ENCODE data around the gene DISC1.

The DISC1 gene

DNA sequence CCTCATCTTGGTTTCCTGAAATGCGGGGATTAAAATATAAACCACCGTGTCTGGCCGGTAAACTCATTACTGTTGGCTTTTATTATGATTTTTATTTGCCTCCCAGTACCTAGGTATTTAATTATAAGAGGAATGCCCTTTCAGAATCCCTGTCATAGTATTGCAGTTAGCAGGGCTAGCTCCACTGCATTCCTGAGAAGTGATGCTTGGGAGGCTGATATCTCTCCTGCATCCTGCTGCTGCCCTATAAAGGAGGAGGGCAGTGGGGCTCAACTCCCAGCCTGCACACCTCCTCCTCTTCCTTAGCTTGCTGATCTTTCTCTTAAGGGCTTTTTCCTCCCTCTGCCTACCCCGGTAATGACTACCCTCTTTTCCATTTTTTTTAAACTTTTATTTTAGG, 19.9 kb upstream of the DISC1 start:
- Mint-ChIP-seq H3K4me3 (no peak overlapping the region), H3K9me3 (peaks cover 12% of the 10 kb centered on the region), H3K36me3 (ENCODE audit: low read depth) (no peaks in the 10 kb centered on the region), H3K27me3 (ENCODE audit: low read depth) (peaks cover 24% of the 10 kb centered on the region), H3K4me1 (peaks cover 17% of the 10 kb centered on the region), H3K27ac (no peak overlapping the region)
- TF ChIP-seq, protein P1, sequence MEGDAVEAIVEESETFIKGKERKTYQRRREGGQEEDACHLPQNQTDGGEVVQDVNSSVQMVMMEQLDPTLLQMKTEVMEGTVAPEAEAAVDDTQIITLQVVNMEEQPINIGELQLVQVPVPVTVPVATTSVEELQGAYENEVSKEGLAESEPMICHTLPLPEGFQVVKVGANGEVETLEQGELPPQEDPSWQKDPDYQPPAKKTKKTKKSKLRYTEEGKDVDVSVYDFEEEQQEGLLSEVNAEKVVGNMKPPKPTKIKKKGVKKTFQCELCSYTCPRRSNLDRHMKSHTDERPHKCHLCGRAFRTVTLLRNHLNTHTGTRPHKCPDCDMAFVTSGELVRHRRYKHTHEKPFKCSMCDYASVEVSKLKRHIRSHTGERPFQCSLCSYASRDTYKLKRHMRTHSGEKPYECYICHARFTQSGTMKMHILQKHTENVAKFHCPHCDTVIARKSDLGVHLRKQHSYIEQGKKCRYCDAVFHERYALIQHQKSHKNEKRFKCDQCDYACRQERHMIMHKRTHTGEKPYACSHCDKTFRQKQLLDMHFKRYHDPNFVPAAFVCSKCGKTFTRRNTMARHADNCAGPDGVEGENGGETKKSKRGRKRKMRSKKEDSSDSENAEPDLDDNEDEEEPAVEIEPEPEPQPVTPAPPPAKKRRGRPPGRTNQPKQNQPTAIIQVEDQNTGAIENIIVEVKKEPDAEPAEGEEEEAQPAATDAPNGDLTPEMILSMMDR (IDR thresholded peaks at IDR 0.05; ENCODE audit: unreplicated experiment in 3 of 3), result no peak

DNA sequence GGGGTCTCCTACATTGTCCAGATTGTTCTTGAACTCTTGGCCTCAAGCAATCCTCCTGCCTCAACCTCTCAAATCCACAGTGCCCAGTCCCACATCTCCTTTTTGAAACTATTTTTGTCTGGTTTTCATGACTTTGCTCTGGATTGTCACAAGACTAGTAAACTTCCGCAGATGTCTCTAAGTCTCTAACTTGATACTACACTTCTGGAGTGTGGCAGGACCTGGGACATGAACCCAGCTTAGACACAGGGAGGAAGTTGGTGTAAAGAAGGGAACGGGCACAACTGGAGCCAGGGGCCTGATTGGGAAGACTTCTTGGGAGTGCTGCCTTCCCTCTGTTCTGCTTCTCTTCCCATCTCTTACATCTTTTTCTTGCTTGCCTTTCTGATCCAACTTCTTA, 16.2 kb upstream of the DISC1 start:
- peaks cover 23% of the 10 kb centered on the region for H3K27me3 Mint-ChIP-seq (ENCODE audit: low read depth)
- TF ChIP-seq, protein P1 (IDR thresholded peaks at IDR 0.05; ENCODE audit: unreplicated experiment in 3 of 3), result no peak
- peaks cover 12% of the 10 kb centered on the region for H3K9me3 Mint-ChIP-seq
- H3K4me1 Mint-ChIP-seq, result no peaks in the 10 kb centered on the region
- H3K4me3 Mint-ChIP-seq, result no peak overlapping the region
- H3K36me3 Mint-ChIP-seq (ENCODE audit: low read depth), result no peaks in the 10 kb centered on the region
- H3K27ac Mint-ChIP-seq, result no peak overlapping the region

DNA sequence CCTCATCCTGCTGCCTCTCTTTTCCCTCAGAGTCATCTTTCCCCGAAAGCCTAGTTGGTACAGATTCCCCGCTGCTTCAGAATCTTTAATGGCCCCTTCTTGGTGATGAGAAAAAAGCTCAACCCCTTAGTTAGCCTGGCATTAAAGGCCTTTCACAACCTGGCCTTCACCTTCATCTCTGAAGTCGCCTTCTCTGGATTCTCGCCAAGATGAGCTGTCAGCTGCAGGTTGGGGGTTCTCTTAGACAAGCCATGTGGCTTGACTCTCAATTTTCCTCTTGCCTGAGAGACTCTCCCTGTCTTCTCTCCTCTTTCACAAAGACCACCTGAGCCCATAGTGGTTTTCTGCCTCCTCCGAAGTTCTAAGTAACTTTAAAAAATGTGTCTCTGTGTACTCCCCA, 15.5 kb upstream of the DISC1 start:
- TF ChIP-seq, protein P1 (IDR thresholded peaks at IDR 0.05; ENCODE audit: unreplicated experiment in 3 of 3), result no peak
- H3K27ac Mint-ChIP-seq, result no peak overlapping the region
- peaks cover 21% of the 10 kb centered on the region for H3K27me3 Mint-ChIP-seq (ENCODE audit: low read depth)
- H3K4me1 Mint-ChIP-seq, result no peaks in the 10 kb centered on the region
- no peak overlapping the region for H3K4me3 Mint-ChIP-seq
- H3K36me3 Mint-ChIP-seq (ENCODE audit: low read depth), result no peaks in the 10 kb centered on the region
- peaks cover 12% of the 10 kb centered on the region for H3K9me3 Mint-ChIP-seq

DNA sequence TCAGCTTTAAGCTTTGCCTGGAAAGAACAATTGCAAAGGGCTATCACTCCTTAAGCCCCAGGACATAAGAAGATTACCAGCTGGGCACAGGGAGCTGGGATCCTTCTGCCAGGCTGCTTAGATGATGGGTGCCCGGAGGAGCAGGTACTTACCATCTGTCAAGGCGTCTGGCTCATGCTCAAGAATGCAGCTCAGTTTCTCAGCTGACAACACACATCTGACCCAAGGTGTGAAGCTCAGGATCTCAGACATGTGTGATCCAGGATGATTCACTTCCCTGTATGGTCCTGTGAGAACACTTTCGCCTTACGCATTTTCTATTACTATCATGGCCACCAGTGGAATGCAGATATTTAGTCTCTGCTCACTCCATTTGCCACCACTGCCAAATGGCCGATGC, 14.7 kb upstream of the DISC1 start:
- H3K36me3 Mint-ChIP-seq (ENCODE audit: low read depth), result no peaks in the 10 kb centered on the region
- H3K27me3 Mint-ChIP-seq (ENCODE audit: low read depth), result peaks cover 21% of the 10 kb centered on the region

DNA sequence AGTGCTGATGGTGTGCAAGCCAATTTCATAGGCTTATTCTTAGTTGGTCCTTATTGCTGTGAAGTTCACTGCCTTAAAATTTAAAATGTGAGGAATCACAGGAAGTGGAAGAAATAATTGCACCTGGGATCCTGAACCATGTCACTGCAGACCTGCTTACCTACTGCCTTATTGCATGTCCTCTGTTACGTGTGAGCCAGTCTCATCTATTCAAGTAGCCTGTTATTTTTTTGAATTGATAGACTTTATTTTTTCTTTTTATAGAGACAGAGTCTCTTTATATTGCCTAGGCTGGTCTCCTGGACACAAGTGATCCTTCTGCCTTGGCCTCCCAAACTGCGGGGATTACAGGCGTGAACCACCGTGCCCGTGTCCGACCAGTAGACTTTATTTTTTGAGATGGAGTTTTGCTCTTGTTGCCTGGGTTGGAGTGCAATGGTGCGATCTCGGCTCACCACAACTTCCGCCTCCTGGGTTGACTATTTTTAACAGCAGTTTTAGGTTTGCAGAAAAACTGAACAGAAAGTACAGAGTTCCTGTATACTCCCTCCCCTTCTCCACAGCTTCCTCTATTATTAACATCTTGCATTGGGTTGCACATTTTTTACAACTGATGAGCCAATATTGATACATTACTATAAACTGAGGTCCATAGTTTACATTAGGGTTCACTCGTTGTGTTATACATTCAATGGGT, 14.0 kb upstream of the DISC1 start:
- Mint-ChIP-seq H3K4me1 (no peaks in the 10 kb centered on the region), H3K27ac (no peak overlapping the region), H3K36me3 (ENCODE audit: low read depth) (no peaks in the 10 kb centered on the region), H3K4me3 (no peak overlapping the region), H3K27me3 (ENCODE audit: low read depth) (peaks cover 21% of the 10 kb centered on the region), H3K9me3 (peaks cover 12% of the 10 kb centered on the region)
- TF ChIP-seq, protein P1 (IDR thresholded peaks at IDR 0.05; ENCODE audit: unreplicated experiment in 3 of 3), result no peak

More for the DNA sequence above, 14.7 kb upstream of the DISC1 start:
- Mint-ChIP-seq H3K27ac (no peak overlapping the region), H3K4me3 (no peak overlapping the region), H3K9me3 (peaks cover 12% of the 10 kb centered on the region), H3K4me1 (no peaks in the 10 kb centered on the region)
- TF ChIP-seq, protein P1 (IDR thresholded peaks at IDR 0.05; ENCODE audit: unreplicated experiment in 3 of 3), result no peak

Measured in nephron (organoid).